Right ventricle myocardium inferior (tissue), 1 donor: ENCODE results near the gene SINHCAF. TPM values are rescaled to one million over a fixed set of nuclear protein-coding genes. Genes with fewer than 3 reads are reported as not detected.
"Not testable (repeated sequence)": the region's sequence is repeated elsewhere in the genome, so short reads cannot be mapped to it uniquely, and the experiment has no call there.

ENCODE experiments used
- ATAC-seq: fragments of 200-7000 bp; cut with Tn5 transposase; one replicate; pipeline ENCODE4 v1.9.1; 2020; ENCODE audit warnings: mild to moderate bottlenecking, moderate library complexity
- DNase-seq: peaks from one replicate; pipeline ENCODE4 v3.0.0; 2021; ENCODE audit errors: missing footprints
- intact Hi-C: fragments of 100-400 bp; cut with DNase I; formaldehyde crosslinking; loops from one replicate; pipeline ENCODE4 v1.11.0; 2022
- total RNA-seq: library from RNA; stranded (reverse); fragmentation: NEBNext Ultra II Directional; extraction: Animal tissue kit (Norgen Biotek cat#: 25700); gene quantifications from one replicate; pipeline ENCODE4 v1.2.1, GENCODE V29; 2021
- donor health status: DM: no; HTN: yes; CAD: no; lungs with severe emphysema.

The SINHCAF gene
- total RNA-seq, 1 donor from 2014 or later = 9.1 TPM

GRCh38 chr12:31245822-31246469 is 80.0 kb downstream of the SINHCAF start:
- no peak for DNase-seq

GRCh38 chr12:31242418-31242817 is 83.5 kb downstream of the SINHCAF start:
- ATAC-seq, intact Hi-C loops, DNase-seq: not testable (repeated sequence)

More at GRCh38 chr12:31245822-31246469, 80.0 kb downstream of the SINHCAF start:
- intact Hi-C loops = no loop called here
- no peak for ATAC-seq

GRCh38 chr12:31238764-31239387 is 87.1 kb downstream of the SINHCAF start:
- DNase-seq (no peak), ATAC-seq (peak; percentile 68)
- intact Hi-C loops = loop anchor here (5.0 to 10.0 kb wide), 2 partner anchors 252 to 394 kb away; no protein-coding TSS in a partner anchor

- not testable (repeated sequence) for ATAC-seq
These were observed 87.6 kb downstream of the SINHCAF start for GRCh38 chr12:31238333-31238732.

GRCh38 chr12:31236998-31237637 is 88.8 kb downstream of the SINHCAF start:
- ATAC-seq (no peak), DNase-seq (no peak)
- intact Hi-C loops = loop anchor here (5.0 to 10.0 kb wide), 2 partner anchors 250 to 392 kb away; no protein-coding TSS in a partner anchor

More at GRCh38 chr12:31238333-31238732, 87.6 kb downstream of the SINHCAF start:
- intact Hi-C loops = loop anchor here (5.0 to 10.0 kb wide), 2 partner anchors 251 to 394 kb away; no protein-coding TSS in a partner anchor
- DNase-seq = not testable (repeated sequence)

GRCh38 chr12:31235868-31236395 is 90.0 kb downstream of the SINHCAF start:
- no peak for ATAC-seq
- intact Hi-C loops = loop anchor here (5.0 to 10.0 kb wide), 2 partner anchors 249 to 391 kb away; no protein-coding TSS in a partner anchor

GRCh38 chr12:31234955-31235867 is 90.7 kb downstream of the SINHCAF start:
- DNase-seq = no peak
- ATAC-seq = peak; percentile 79
- intact Hi-C loops = loop anchor here (5.0 to 10.0 kb wide), 2 partner anchors 248 to 390 kb away; no protein-coding TSS in a partner anchor

More at GRCh38 chr12:31235868-31236395, 90.0 kb downstream of the SINHCAF start:
- DNase-seq = no peak

- DNase-seq = no peak
- intact Hi-C loops = loop anchor here (10.0 kb wide), 1 partner anchor 389 kb away; no protein-coding TSS in a partner anchor
- ATAC-seq = no peak
These were observed 91.7 kb downstream of the SINHCAF start for GRCh38 chr12:31234053-31234840.

- intact Hi-C loops = loop anchor here (10.0 kb wide), 1 partner anchor 388 kb away; no protein-coding TSS in a partner anchor
- ATAC-seq (no peak), DNase-seq (no peak)
These were observed 92.8 kb downstream of the SINHCAF start for GRCh38 chr12:31233061-31233730.

- DNase-seq (no peak), ATAC-seq (no peak)
- intact Hi-C loops = loop anchor here (10.0 kb wide), 1 partner anchor 388 kb away; no protein-coding TSS in a partner anchor
These were observed 93.5 kb downstream of the SINHCAF start for GRCh38 chr12:31232361-31232965.

- DNase-seq = no peak
- ATAC-seq = no peak
- intact Hi-C loops = loop anchor here (10.0 kb wide), 1 partner anchor 387 kb away; no protein-coding TSS in a partner anchor
These were observed 94.2 kb downstream of the SINHCAF start for GRCh38 chr12:31231611-31232360.
